ENCODE measurements around the gene MRGPRF. TPM values are rescaled to one million over a fixed set of nuclear protein-coding genes. Genes with fewer than 3 reads are reported as not detected.
"Not testable (repeated sequence)": the region's sequence is repeated elsewhere in the genome, so short reads cannot be mapped to it uniquely, and the experiment has no call there.

The MRGPRF gene
- total RNA-seq, 1 donor from 2014 or later = 7.6 TPM

DNA sequence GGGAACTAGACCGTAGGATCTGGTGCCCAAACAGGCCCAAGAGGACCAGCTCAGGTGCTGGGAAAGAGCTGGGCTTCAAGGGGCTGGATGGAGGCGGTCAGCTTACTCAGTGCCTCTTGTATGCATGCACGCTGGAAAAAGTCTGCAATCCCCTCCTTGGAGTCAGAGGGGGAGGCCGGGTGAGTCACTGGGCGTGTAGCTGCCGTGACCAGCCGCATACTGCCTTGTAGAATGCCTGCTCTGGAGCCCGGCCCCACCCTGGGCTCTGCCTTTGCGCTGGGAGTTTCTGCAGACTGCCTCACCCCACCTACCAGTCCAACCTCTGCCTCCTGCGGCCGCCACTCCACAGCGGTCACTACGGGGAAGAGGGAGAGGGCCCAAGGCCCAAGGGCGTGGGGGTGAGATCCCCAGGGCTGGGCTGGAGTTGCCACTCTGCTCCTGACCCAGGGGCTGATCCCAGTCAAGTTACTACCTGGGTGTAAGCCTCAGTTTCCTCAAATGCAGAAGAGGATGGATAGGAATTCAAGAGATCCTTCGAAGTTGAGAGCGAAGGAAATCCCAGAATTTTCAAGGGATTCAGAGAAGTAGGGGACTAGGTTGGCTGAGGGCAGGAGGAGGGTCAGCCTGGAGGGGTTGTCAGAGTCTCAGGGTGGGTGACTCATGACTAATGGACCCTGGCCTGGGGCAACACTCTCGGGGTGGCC, 4.2 kb downstream of the MRGPRF start:
- intact Hi-C loops (cut with DNase I) = no loop called here
- DNase-seq (ENCODE audit: missing footprints) = peak; percentile 78
- peak; percentile 24 for ATAC-seq

- DNase-seq (ENCODE audit: missing footprints) (no peak), ATAC-seq (no peak)
- intact Hi-C loops (cut with DNase I) = no loop called here
Observed at GRCh38 chr11:69007975-69008381, 5.1 kb downstream of the MRGPRF start.

- intact Hi-C loops (cut with DNase I) = no loop called here
Observed at GRCh38 chr11:69006816-69007215, 6.2 kb downstream of the MRGPRF start.

GRCh38 chr11:69005631-69006368, 7.2 kb downstream of the MRGPRF start:
- ATAC-seq = no peak
- DNase-seq (ENCODE audit: missing footprints) = no peak
- intact Hi-C loops (cut with DNase I) = no loop called here

More at GRCh38 chr11:69006816-69007215, 6.2 kb downstream of the MRGPRF start:
- ATAC-seq (no peak), DNase-seq (ENCODE audit: missing footprints) (no peak)

DNA sequence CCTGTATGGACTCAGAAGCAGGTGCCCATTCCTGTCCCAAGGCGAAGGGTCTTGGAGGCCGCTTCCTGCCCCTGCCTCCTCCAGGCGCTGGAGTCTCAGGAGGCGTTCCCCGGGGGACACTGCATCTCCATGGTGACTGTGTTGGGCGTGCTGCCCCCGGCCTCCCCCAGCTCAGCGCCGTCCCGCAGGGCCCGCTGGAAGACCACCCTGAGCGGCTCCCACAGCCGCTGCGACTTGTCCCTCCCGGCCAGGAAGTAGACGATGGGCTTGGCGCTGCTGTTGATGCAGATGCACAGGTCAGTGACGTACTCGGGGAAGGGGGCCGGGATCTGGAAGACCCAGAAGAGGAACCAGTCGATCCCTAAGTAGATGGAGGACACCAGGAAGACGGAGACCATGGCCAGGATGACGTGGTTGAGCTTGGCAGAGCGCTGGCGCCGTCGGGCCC, 7.8 kb downstream of the MRGPRF start:
- ATAC-seq = no peak
- DNase-seq (ENCODE audit: missing footprints) = no peak
- intact Hi-C loops (cut with DNase I) = no loop called here

- intact Hi-C loops (cut with DNase I) = no loop called here
Observed at GRCh38 chr11:69004411-69005182, 8.4 kb downstream of the MRGPRF start.

DNA sequence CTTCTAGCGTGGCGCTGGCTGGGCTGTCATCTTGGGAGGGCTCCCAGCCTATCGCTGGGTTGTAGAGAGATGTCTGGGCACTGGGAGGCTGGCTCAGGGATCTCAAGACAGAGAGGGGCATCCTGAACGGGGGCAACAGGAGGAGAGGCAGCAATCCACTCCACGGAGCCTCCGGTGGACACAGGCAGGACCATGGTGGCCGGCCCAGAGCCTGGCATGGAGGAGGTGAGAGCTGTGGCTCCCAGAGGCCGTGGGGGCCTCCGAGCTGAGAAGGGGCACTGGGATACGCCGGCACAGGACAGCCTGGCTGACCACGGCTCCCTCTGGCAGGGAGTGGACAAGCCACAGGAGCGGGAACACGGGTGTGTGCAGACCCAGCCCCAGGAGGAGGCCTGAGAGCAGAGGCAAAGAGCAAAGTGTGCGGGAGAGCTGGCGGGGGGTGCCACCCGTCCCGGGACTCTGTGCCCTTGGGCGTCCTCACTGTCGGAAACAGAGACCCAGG, 9.1 kb downstream of the MRGPRF start:
- ATAC-seq (no peak), DNase-seq (ENCODE audit: missing footprints) (no peak)
- intact Hi-C loops (cut with DNase I) = no loop called here

More at GRCh38 chr11:69004411-69005182, 8.4 kb downstream of the MRGPRF start:
- no peak for ATAC-seq
- DNase-seq (ENCODE audit: missing footprints) = no peak

DNA sequence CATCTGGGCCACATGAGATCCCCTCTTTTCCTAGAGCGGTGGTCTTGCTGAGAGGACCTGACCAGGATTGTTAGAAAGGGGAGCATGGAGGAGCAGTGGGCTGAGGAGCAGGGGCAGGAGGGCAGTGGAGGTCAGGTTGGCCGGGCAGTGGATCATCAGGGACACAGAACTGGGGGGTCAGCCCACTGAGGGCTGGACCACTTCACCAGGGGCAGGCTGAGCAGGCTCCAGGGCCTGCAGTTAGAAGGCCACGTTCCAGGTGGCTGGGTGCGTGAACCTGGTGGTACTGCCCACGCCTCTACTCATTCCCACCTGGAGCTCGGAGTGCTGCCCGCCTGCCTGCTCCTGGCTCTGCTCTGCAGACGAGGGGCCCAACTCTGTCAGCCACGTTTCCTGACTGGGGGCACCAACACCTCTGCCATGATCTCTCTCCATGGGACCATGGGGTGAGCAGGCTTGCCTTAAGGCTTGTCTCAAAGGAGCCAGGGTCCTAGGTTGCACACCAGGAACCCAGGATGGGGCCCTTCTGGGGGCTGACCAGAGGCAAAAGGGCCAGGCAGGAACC, 9.7 kb downstream of the MRGPRF start:
- intact Hi-C loops (cut with DNase I) = no loop called here
- DNase-seq (ENCODE audit: missing footprints) (no peak), ATAC-seq (no peak)

DNA sequence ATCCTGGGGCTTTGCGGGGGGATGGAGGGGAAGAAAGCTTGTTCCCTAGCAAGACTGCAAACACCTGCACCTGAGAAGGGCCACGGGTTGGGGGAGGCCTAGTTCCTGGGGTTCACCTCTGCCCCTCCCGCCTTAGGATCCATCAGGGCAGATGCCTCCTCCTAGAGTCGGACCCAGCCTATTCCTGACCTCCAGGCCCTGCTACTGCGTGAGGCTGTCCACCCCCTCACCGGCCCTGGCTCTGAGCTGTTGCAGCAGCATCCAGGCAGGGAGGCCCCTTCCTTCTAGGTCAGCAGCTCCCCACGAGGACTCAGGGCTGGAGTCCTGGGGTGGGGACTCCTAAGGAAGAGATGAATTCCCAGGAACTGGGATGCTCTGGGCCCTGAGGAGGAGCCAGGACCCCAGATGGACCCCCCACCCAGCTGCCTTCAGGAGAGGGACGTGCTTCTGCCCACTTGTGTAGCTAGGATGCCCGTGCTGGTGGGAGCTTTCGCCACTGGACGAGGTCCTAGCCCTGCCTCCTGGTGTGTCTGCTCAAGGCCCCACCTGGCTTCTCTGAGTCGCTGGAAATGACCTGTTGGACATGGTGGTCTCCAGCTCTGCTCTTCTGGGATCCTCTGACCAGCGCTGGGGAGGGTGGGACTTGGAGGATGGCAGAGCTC, 10.3 kb downstream of the MRGPRF start:
- DNase-seq (ENCODE audit: missing footprints) (no peak), ATAC-seq (no peak)
- intact Hi-C loops (cut with DNase I) = no loop called here

- ATAC-seq (no peak), DNase-seq (ENCODE audit: missing footprints) (no peak)
- intact Hi-C loops (cut with DNase I) = no loop called here
Observed at GRCh38 chr11:69002110-69002569, 10.9 kb downstream of the MRGPRF start.

DNA sequence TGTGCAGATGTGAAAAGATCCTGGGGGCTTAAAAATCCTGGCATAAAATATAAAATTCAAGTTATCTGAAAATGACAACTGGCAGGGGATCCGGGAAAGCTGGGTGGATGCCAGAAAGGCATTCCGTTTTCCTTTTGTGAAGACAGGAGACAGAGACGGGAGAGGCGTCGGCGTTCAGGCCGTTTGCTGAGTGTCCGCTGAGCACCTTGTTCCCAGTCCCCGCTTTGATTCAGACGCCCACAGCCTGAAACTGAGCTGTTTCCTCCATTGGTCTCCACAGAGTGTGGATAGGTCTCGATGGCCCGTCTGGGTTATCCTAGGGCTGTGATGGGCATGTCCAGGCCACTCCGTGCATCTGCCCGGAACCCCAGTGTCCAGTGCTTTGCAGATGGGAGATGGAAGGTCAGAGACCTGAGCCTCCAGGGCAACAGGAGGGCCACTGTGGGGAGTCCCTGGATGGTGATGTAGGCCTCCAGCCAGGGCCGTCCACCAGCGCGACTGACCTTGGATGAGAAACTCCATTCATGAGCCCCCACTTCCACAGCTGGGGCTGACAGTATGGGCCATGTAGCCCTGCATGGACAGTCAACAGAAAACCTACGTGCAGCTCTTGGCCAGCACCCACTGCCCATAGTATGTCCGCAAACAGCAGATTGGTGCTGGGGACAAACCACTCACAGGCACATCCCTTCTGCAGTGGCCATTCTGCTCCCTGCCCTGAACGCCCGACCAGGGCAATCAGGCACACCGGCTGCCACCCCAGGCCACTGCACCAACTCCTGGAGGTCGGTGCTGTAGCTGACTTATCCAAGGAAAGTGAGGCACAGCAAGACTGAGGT, 11.6 kb downstream of the MRGPRF start:
- DNase-seq (ENCODE audit: missing footprints) (no peak), ATAC-seq (no peak)
- intact Hi-C loops (cut with DNase I) = no loop called here

DNA sequence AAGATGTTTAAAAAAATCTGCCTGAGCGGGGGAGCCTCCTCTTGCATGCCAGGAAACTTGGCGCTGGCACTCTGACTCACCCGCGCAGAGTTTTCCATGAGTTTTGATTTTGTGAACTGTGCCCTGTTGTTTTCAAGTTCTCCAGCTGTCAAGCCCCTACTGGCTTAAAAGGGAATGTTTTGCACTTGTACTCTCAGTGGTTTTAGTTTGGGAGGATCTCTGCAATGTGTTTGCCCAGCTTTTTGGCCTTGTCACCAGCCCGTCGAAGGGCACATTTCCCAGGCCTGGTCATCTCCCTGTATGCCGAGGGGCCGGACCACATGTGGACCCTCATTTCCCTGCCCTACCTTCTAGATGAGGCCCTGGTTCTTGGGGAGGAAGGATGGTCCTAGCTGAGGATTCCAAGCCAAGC, 12.2 kb downstream of the MRGPRF start:
- ATAC-seq (peak; percentile 27), DNase-seq (ENCODE audit: missing footprints) (no peak)
- intact Hi-C loops (cut with DNase I) = no loop called here

DNA sequence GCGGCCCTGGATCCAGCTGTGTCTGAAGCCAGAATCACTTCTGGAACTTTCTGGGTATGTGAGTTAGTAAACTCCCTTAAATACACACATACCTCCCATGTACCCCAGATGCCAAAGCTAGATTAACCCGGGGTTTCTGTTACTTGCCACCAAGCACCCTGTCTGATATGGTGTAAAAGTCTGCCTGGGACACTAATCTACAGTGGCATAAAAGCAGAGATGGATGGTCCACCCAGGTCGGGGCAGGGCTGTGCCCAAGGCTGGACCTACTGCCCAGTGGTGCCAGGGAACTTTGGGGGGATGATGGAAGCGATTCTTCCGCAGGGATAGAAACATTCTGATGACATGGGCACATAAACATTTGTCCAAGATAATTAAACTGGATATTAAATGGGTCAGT, 12.7 kb downstream of the MRGPRF start:
- intact Hi-C loops (cut with DNase I) = no loop called here
- ATAC-seq (no peak), DNase-seq (ENCODE audit: missing footprints) (no peak)

DNA sequence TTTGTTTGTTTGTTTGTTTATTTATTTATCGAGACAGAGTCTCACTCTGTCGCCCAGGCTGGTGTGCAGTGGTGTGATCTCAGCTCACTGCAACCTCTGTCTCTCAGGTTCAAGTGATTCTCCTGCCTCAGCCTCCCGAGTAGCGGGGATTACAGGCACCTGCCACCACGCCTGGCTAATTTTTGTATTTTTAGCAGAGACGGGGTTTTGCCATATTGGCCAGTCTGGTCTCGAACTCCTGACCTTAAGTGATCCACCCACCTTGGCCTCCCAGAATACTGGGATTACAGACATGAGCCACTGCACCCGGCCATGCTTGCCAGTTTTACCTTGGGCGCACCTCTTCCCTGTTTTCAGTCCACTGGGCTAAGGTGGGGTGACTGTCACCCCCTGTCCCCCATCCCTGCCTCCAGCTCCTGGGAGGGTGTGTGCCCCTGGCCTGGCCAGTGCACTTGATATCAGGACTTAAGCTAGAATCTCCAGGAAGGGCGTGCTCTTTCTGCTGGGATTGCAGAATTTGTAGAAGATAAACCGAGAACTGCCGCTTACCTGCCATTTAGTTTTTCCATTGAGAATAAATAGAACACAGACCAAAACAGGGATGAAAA, 13.2 kb downstream of the MRGPRF start:
- ATAC-seq; intact Hi-C loops (cut with DNase I); DNase-seq (ENCODE audit: missing footprints): not testable (repeated sequence)

DNA sequence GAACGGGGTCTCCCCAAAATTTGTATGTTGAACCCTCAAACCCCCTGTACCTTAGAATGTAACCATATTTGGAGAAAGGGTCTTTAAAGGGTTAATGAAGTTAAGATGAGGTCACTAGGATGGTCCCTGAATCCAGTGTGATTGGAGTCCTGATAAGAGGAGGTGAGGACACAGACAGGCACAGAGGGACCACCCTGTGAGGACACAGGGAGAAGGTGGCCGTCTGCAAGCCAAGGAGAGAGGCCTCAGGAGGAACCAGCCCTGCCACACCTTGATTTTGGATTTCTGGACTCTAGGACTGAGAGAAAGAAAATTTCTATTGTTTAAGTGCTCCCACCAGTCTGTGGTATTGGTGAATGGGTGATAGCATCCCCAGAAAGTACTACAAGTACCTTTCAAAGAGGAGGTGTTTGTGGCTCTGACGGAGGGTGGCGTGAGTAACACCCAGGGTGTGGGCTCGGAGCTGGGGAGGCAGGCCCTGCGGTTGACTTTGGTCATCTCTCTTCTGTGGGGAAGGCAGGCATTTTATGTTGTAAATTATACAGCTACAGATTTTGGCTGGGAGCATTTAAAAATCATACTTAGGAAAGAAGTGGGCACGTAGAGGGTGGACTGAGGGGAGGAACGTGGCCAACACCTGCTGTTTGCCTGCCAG, 13.8 kb downstream of the MRGPRF start:
- DNase-seq (ENCODE audit: missing footprints) (no peak), ATAC-seq (no peak)
- intact Hi-C loops (cut with DNase I) = no loop called here

GRCh38 chr11:68998390-68998911, 14.6 kb downstream of the MRGPRF start:
- DNase-seq (ENCODE audit: missing footprints) = no peak
- ATAC-seq = peak; percentile 26
- intact Hi-C loops (cut with DNase I) = no loop called here

DNA sequence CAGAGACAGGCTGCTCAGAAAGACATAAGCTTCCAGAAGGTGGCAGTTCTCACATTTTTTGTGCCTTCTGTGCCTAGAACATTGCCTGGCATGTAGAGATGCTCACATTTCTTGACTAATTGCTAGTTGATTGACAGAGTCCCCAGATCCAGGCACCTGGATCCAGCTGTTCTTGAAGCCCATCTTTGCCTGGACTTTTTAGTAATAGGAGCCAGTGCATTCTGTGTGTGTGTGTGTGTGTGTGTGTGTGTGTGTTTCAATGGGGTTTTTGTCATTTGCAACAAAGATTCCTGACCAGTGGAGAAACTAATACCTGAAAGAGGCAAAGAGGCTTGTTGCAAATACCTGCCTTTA, 15.1 kb downstream of the MRGPRF start:
- DNase-seq (ENCODE audit: missing footprints) = no peak
- intact Hi-C loops (cut with DNase I) = no loop called here
- no peak for ATAC-seq

Measured in Right ventricle myocardium inferior (tissue), 1 donor.